ENCODE results near the gene GAGE1. TPM values are rescaled to one million over a fixed set of nuclear protein-coding genes. Genes with fewer than 3 reads are reported as not detected.

GAGE1 gene
- total RNA-seq, 2 donors from 2014 or later: not detected

Other genes starting within 250 kb of the GAGE1 start
- gene GAGE12C, start 66.8 kb upstream of the GAGE1 start, total RNA-seq: not detected
- not detected for gene GAGE12D, start 57.3 kb upstream of the GAGE1 start, total RNA-seq
- not detected for gene GAGE12E, start 47.7 kb upstream of the GAGE1 start, total RNA-seq
- not detected for gene GAGE12F, start 38.2 kb upstream of the GAGE1 start, total RNA-seq
- not detected for gene GAGE12G, start 28.6 kb upstream of the GAGE1 start, total RNA-seq
- not detected for gene GAGE12H, start 19.1 kb upstream of the GAGE1 start, total RNA-seq
- gene GAGE2A, start 9.5 kb upstream of the GAGE1 start, total RNA-seq: not detected
- not detected for gene PAGE1, start 97.0 kb downstream of the GAGE1 start, total RNA-seq
- not detected for gene PAGE4, start 230.3 kb downstream of the GAGE1 start, total RNA-seq

Measured in left colon (tissue), 2 donors.